EH (cell line): ENCODE data around the gene TMEM255B.
A peak's percentile ranks its signal among the peaks of the same experiment; 100 is the strongest.

Source experiments
- DNase-seq: peaks from one replicate; pipeline ENCODE4 v3.0.0-alpha.2; 2015; ENCODE audit warnings: low read depth

Gene TMEM255B

GRCh38 chr13:113804017-113804702 lies 45.1 kb downstream of the TMEM255B start:
- DNase-seq: no peak

GRCh38 chr13:113804703-113805430 lies 45.8 kb downstream of the TMEM255B start:
- DNase-seq: no peak

- no peak for DNase-seq
These were observed 46.5 kb downstream of the TMEM255B start for GRCh38 chr13:113805431-113806103.

DNA sequence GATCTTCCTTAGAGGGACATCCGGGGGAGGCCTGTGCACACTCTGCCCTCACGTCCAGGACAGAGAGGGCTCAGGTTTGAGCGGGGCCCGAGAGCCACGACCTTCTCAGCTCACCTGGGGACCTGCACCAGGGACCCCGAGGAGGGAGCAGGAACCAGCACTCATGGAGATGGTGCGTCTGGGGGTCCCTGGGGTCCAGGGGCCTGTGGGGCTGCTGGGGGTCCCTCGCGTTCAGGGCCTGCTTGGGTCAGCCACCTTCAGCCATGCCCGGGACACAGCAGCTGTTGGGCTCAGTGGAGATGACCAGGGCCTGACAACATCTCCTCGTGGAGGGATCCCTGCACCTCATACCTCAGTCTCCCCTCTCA lies 47.1 kb downstream of the TMEM255B start:
- no peak for DNase-seq

DNA sequence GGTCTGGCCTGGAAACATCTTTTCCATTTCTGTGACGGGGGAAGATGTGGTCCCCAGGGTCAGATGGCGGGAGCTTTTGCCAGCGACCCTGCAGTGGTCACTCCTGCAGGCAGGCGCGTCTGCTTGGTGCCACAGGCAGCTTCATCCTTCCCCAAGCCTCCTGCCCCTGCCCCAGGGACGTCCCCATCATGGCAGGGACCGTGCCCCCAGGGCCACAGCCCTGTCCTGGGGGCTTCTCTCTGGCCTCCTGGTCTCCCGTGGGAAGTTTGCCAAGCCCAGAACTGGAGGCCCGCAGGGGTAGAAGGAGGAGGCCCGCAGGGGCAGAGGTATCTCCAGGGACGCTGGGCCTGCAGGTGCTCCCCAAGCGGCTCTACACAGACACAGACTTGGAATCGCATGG lies 47.5 kb downstream of the TMEM255B start:
- DNase-seq: no peak

DNA sequence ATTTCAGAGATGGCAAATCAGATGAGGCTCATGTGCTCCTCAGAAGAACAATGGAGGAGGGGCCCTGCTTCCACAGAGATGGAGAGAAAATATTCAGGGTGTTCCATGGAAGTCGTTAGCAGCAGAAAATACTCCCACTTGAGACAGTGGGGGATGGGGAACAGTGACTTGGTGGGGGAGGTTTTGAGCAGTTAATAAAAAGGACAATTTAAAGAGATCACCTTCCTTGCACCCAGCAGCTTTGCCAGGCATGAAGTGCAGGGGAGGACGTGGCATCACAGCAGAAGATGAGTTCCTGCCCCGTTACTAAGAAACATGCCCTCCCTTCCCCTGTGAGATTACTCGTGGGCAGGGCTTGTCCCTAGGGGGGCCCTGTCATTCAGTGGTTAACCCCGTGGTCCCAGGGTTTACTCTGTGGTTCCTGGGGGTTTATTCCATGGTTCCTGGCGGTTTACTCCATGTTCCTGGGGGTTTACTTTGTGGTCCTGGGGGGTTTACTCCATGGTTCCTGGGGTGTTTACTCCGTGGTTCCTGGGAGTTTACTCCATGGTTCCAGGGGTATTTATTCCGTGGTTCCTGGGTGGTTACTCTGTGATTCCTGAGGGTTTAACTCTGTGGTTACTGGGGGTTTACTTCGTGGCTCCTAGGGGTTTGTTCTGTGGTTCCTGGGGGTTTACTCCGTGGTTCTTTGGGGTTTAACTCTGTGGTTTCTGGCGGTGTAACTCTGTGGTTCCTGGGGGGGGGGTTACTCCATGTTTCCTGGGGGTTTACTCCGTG lies 49.2 kb downstream of the TMEM255B start:
- DNase-seq: no peak

DNA sequence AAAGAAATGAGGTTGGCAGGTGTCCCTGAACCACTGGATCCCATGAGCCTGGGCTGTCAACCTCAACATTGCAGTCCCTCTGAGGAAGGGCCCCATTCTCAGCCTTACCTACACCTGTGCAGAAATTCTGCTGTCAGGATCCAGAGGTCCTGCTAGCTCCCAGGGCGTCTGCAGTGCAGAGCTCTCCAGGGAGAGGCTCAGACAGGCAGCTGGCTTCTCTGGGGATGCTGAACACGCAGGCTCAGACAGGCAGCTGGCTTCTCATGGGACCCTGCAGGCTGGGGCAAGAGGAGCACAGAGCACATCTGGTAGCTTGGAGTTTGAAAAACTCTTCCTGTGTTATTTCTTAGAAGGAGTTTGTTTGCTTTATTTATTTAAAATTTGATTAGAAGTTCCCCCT lies 50.9 kb downstream of the TMEM255B start:
- DNase-seq: no peak

DNA sequence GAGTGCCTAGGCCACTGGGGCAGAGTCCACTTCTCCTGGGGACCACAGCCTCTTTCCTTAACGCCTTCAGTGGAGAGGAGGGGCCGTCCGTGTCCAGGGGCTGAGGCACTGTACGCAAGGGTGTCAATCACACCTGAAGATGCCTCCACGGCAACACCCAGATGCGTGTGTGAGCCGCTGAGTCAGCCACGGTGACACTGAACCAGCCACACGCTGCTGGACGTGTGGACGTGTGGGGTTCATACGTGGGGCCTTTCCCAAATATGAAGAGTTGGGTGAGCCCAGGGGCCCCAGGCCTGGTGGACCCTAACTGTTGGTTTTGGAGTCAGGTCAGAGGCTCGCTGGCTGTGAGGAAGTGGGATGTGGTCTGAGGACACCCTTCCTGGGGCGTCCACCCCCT lies 51.6 kb downstream of the TMEM255B start:
- DNase-seq: no peak

GRCh38 chr13:113811081-113811928 lies 52.3 kb downstream of the TMEM255B start:
- DNase-seq: no peak

DNA sequence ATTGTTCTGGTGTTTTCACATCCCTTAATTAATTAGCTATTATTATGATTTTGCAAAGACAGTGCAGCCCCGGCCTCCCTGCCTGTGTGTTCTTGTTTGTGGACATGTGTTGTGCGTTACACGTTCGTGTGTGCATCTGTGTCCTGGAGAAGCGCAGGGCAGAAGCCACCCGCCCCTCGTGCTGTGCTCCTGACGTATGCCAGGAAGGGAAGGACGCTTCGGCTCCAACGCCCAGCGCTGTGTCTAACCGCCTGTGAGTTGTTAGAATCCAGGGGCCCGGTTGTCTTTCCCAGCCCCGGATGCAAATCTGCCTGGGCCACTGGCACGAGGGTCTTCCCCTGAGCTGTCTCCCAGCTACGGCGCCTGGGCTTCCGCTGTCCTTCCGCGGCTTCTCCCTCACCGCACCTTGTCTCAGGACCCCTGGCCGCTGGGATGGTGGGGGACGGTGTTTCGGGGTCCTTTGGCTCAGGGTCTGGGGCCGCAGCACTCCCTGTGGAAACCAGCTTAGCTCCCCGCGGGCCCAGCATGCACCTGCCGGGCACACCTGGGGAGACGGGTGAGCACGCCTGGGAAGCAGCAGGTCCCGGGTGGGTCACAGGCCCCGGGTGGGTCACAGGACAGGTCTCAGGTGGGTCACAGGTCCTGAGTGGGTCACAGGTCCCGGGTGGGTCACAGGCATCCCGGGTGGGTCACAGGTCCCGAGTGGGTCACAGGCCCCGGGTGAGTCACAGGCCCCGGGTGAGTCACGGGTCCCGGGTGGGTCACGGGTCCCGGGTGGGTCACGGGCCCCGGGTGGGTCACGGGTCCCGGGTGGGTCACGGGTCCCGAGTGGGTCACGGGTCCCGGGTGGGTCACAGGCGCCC lies 53.4 kb downstream of the TMEM255B start:
- no peak for DNase-seq

GRCh38 chr13:113813070-113813748 lies 54.2 kb downstream of the TMEM255B start:
- no peak for DNase-seq

DNA sequence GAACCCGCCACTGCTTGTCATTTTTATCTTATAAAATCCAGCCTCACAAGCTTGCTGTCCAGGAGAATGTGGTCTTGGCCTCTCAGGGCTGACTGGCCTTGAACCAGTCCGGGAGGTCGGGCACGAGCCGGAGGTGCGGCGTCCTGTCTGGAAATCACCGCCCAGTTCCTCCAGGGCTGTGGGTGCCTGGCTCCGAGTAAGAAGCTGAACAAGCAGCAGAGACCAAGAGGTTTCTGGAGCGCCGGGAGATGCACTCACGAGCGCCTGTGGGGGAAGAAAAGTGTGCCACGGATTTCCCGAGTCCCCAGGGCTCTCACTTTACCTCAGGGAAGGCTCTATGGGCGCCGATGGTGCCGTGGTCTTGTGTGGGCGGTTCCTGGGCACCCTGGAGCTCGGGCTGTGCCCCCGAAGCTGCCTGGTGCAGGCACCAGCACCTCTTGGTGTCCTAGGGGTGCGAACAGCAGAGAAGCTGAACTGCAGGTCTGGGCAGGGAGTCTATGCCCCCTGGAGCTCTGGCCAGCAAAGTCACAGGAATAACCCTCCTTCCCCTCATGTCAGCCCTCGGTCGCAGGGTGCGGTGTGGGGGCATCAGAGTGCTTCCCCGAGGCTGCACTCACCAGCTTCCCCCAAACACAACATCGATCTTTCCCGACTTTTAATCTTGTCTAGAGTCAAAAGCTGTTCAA lies 54.9 kb downstream of the TMEM255B start:
- no peak for DNase-seq

DNA sequence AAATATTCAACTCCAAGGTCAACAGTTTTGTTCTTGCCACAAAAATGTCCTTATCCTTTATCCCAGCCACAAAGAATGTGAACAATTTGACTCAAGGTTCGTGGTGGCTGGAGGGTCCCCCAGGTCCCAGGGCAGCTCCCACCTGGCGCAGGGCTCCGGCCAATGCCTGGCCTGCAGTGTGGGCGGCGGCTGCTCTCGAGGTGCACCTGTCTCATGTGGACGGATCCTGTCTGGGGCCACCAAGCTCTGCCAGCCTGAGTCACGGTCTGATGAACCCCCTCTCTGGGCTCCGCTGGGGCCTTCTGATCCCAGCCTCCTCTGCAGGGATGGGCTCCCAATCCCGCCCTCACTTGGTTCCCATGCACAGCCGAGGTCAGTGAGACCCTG lies 55.4 kb downstream of the TMEM255B start:
- DNase-seq: peak; percentile 66

DNA sequence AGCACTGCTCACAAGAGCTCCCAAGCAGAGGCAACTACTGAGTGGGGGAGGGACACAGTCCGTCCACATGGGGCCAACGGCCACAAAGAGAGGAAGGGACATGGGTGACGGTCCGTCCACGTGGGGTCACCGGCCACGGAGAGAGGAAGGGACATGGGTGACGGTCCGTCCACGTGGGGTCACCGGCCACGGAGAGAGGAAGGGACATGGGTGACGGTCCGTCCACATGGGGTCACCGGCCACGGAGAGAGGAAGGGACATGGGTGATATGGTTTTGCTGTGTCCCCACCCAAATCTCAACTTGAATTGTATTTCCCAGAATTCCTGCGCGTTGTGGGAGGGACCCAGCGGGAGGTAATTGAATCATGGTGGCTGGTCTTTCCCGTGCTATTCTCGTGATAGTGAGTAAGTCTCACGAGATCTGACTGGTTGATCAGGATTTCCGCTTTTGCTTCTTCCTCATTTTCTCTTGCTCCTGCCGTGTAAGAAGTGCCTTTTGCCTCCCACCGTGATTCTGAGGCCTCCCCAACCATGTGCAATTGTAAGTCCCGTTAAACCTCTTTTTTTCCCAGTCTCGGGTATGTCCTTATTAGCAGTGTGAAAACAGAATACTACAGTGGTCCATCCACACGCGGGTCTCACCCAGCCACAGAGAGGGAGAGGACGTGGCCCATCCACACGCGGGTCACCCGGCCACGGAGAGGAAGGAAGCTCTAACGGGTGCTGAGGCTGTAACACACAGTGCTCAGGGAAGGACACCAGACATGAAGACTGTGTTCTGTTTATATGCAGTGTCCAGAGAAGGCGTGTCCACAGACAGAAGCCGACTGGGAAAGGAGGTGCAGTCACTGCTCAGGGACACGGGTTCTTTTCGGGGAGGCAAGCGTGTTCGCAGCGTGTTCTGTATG lies 56.4 kb downstream of the TMEM255B start:
- DNase-seq: no peak

GRCh38 chr13:113816254-113816929 lies 57.4 kb downstream of the TMEM255B start:
- DNase-seq: no peak

DNA sequence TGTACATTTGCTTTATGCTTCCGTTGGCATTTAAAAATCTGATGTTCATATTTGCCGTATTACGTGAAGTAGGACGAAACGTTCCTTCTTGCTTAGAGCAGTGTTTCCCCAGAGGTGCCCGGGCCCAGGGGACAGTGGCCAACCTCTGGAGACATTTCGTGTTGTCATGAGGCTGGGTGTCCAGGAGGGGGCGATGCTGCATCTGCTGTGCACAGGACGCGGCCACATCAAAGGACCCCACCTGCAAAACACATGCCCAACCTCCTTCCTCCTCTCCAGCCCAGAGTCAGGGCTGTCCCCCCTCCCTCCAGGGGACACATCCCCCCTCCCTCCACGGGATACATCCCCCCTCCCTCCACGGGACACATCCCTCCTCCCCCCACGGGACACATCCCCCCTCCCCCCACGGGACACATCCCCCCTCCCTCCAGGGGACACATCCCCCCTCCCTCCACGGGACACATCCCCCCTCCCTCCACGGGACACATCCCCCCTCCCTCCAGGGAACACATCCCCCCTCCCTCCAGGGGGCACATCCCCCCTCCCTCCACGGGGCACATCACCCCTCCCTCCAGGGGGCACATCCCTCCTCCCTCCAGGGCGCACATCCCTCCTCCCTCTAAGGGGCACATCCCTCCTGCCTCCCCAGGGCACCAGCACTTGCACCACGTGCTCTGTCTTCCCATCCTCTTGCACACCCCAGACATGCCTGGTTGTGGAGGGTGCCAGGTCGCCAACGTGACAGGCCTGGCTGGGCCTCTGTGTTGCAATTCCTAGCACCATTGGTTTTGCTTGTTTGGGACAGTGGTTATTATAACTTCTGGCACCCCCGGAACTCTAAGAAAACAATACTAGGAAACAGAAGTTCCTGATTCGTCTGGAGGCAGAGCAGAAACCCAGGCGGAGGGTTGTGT lies 58.2 kb downstream of the TMEM255B start:
- peak; percentile 84 for DNase-seq
